HG03558 (cell line): Measurements from ENCODE around the gene BLTP1.
"Not testable (repeated sequence)": the region's sequence is repeated elsewhere in the genome, so short reads cannot be mapped to it uniquely, and the experiment has no call there.

Source experiments
- ATAC-seq: cut with Tn5 transposase; IDR thresholded peaks from one replicate; pipeline ENCODE4 v1.9.1; 2021; ENCODE audit warnings: moderate number of reproducible peaks; ENCODE audit not compliant: unreplicated experiment; ENCODE audit errors: extremely low read depth

Gene BLTP1

GRCh38 chr4:122151982-122152710 is at the start of gene BLTP1:
Gene BLTP1 (plus strand): TSS chr4:122152331. CDS start chr4:122170648, 18,317 bp downstream.
- peak; percentile 96 for ATAC-seq

GRCh38 chr4:122104184-122104583 is 47.9 kb upstream of the BLTP1 start:
- ATAC-seq, result no peak

- no peak for ATAC-seq
Measured at GRCh38 chr4:122107680-122108079, 44.5 kb upstream of the BLTP1 start.

GRCh38 chr4:122110304-122110703 is 41.8 kb upstream of the BLTP1 start:
- not testable (repeated sequence) for ATAC-seq

- no peak for ATAC-seq
Measured at GRCh38 chr4:122117743-122118142, 34.4 kb upstream of the BLTP1 start.

GRCh38 chr4:122118243-122118642 is 33.9 kb upstream of the BLTP1 start:
- ATAC-seq, result no peak

- ATAC-seq, result no peak
Measured at GRCh38 chr4:122119739-122120138, 32.4 kb upstream of the BLTP1 start.

GRCh38 chr4:122121593-122121992 is 30.5 kb upstream of the BLTP1 start:
- ATAC-seq, result no peak

- ATAC-seq, result no peak
Measured at GRCh38 chr4:122122083-122122482, 30.0 kb upstream of the BLTP1 start.

- no peak for ATAC-seq
Measured at GRCh38 chr4:122129061-122129460, 23.1 kb upstream of the BLTP1 start.

- no peak for ATAC-seq
Measured at GRCh38 chr4:122131562-122132157, 20.5 kb upstream of the BLTP1 start.

- ATAC-seq, result no peak
Measured at GRCh38 chr4:122132891-122133290, 19.2 kb upstream of the BLTP1 start.

GRCh38 chr4:122139139-122139538 is 13.0 kb upstream of the BLTP1 start:
- no peak for ATAC-seq

GRCh38 chr4:122140834-122141233 is 11.3 kb upstream of the BLTP1 start:
- ATAC-seq, result no peak

GRCh38 chr4:122142687-122143086 is 9.4 kb upstream of the BLTP1 start:
- no peak for ATAC-seq

- no peak for ATAC-seq
Measured at GRCh38 chr4:122146652-122147051, 5.5 kb upstream of the BLTP1 start.

GRCh38 chr4:122150931-122151330 is 1.2 kb upstream of the BLTP1 start:
- ATAC-seq, result no peak

GRCh38 chr4:122152711-122153226 is 638 bp downstream of the BLTP1 start:
- ATAC-seq, result peak; percentile 13

- ATAC-seq, result no peak
Measured at GRCh38 chr4:122156819-122157218, 4.7 kb downstream of the BLTP1 start.

GRCh38 chr4:122163301-122163700 is 11.2 kb downstream of the BLTP1 start:
- ATAC-seq, result no peak

GRCh38 chr4:122163767-122164166 is 11.6 kb downstream of the BLTP1 start:
- no peak for ATAC-seq

- no peak for ATAC-seq
Measured at GRCh38 chr4:122167369-122167768, 15.2 kb downstream of the BLTP1 start.
